ENCODE measurements around the gene NAV2.

- TF ChIP-seq CTCF (IDR thresholded peaks at IDR 0.05 in 2 of 3, conservative IDR thresholded peaks at IDR 0.05 in 1 of 3; ENCODE audit: borderline replicate concordance in 1 of 3, insufficient read depth in 1 of 3, low read depth in 2 of 3, low read length in 2 of 3) (no peak), EZH2 (IDR thresholded peaks at IDR 0.05) (no peak), POLR2AphosphoS5 (IDR thresholded peaks at IDR 0.05; ENCODE audit: low read depth, low read length) (no peak), POLR2A (IDR thresholded peaks at IDR 0.05; ENCODE audit: borderline replicate concordance, extremely low read depth, insufficient read depth, insufficient read length) (no peak), ATF3 (IDR thresholded peaks at IDR 0.05) (no peak), EGR1 (IDR thresholded peaks at IDR 0.05; ENCODE audit: low read depth) (no peak)
Measured at GRCh38 chr11:20068691-20069090, 356.1 kb downstream of the NAV2 start.

Data from HCT116 (cell line).